Breast epithelium (tissue), 4 donors: ENCODE results near the gene CLPSL2. TPM values are rescaled to one million over a fixed set of nuclear protein-coding genes. Genes with fewer than 3 reads are reported as not detected.
"Not testable (repeated sequence)": the region's sequence is repeated elsewhere in the genome, so short reads cannot be mapped to it uniquely, and the experiment has no call there.

Experiments used
- DNase-seq, 2 donors: peaks; one replicate each; pipeline ENCODE4 v3.0.0-alpha.2; 2019; ENCODE audit warnings: low spot score in 2 of 2
- H3K27ac ChIP-seq, 2 donors: fragments of 200-600 bp; sonication (generic) in 1 of 2; one replicate each; pipeline ENCODE4 v1.5.1; 2016 to 2019; ENCODE audit warnings: mild to moderate bottlenecking in 1 of 2
- H3K27me3 ChIP-seq, 2 donors: fragments of 200-600 bp; sonication (generic) in 1 of 2; one replicate each; pipeline versions ENCODE4 v1.5.1 to v1.6.0; 2017 to 2019; ENCODE audit warnings: control low read depth in 1 of 2, mild to moderate bottlenecking in 1 of 2
- H3K36me3 ChIP-seq: fragments of 200-600 bp; one replicate; pipeline ENCODE4 v1.5.1; 2019
- H3K4me1 ChIP-seq, 2 donors: fragments of 200-600 bp; sonication (generic); one replicate each; pipeline ENCODE4 v1.5.1; 2016 to 2019; ENCODE audit warnings: control low read depth in 1 of 2
- H3K4me3 ChIP-seq, 3 donors: fragments of 200-600 bp; sonication (generic); 1 replicate in 2 of 3; 2 replicates in 1 of 3; pipeline ENCODE4 v1.5.1; 2016 to 2019; ENCODE audit warnings: mild to moderate bottlenecking in 3 of 3, moderate library complexity in 2 of 3
- H3K9me3 ChIP-seq, 2 donors: fragments of 200-600 bp; sonication (generic) in 1 of 2; one replicate each; pipeline ENCODE4 v1.5.1; 2016 to 2019; ENCODE audit warnings: control low read depth in 1 of 2
- CTCF ChIP-seq, 3 donors: fragments of 450-650 bp; IDR thresholded peaks; one replicate each; pipeline ENCODE4 v1.5.1; 2016 to 2017; ENCODE audit warnings: antibody characterized with exemption in 3 of 3, mild to moderate bottlenecking in 3 of 3, moderate library complexity in 3 of 3
- POLR2A ChIP-seq: fragments of 450-650 bp; IDR thresholded peaks from one replicate; pipeline ENCODE4 v1.6.1; 2016; ENCODE audit warnings: antibody characterized with exemption, mild to moderate bottlenecking, moderate library complexity
- POLR2AphosphoS5 ChIP-seq, 3 donors: sonication (generic); formaldehyde crosslinking; IDR thresholded peaks; one replicate each; pipeline ENCODE4 v1.6.1; 2017; ENCODE audit warnings: antibody characterized with exemption in 3 of 3
- intact Hi-C: fragments of 100-400 bp; cut with DNase I; formaldehyde crosslinking; loops from one replicate; pipeline ENCODE4 v1.15.1; 2023; ENCODE audit warnings: low total_unique reads
- total RNA-seq, 3 donors: library from RNA; depleted of rRNA; stranded (reverse); fragments of >200 nt; gene quantifications; one replicate each; pipeline ENCODE4 v1.1.0, GENCODE V29; 2016

Gene CLPSL2
- total RNA-seq, 3 donors from 2014 or later = 2.3 TPM; not detected in 2

GRCh38 chr6:35733633-35734032 lies 42.8 kb upstream of the CLPSL2 start:
- no peak for TF ChIP-seq POLR2AphosphoS5 (IDR thresholded peaks at IDR 0.05)
- no peak for TF ChIP-seq POLR2A
- TF ChIP-seq CTCF (IDR thresholded peaks at IDR 0.05) = no peak
- Histone ChIP-seq H3K36me3 (no peaks in the 10 kb centered on the region), H3K27ac (peak overlapping the region; percentile 98 to 99), H3K4me1 (peaks cover 29 to 44% of the 10 kb centered on the region in 2 donors), H3K4me3 (no peak overlapping the region), H3K9me3 (no peaks in the 10 kb centered on the region), H3K27me3 (no peaks in the 10 kb centered on the region)
- intact Hi-C loops = loop anchor here (1.0 kb wide), 1 partner anchor 46 kb away; no protein-coding TSS in a partner anchor
- DNase-seq = no peak

- intact Hi-C loops = loop anchor here (1.0 kb wide), 1 partner anchor 47 kb away; no protein-coding TSS in a partner anchor
- Histone ChIP-seq H3K4me1 (peaks cover 22 to 38% of the 10 kb centered on the region in 2 donors), H3K27ac (peak overlapping the region; percentile 98 to 99)
- H3K9me3 ChIP-seq, DNase-seq, H3K4me3 ChIP-seq, H3K36me3 ChIP-seq, H3K27me3 ChIP-seq: not testable (repeated sequence)
Observed at GRCh38 chr6:35734319-35734718, 42.1 kb upstream of the CLPSL2 start.

DNA sequence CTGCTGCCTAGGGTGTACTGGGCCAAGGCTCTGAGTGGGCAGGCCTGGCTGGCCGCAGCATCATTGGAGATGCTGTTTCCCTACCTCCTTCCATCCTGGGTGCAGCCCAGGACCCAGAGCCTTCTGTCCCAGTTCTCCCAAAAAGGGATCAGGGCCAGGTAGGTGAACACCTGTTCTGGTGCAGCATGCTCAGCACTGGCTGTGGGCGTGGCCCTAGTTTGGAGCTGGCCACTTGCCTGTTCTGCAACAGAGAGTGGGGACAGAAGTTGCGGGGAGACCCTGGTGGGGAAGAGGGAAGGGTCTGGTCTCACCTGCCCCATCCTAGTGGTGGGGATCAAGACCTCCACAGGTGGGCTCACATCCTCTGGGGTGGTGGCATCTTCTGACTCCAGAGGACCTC lies 40.9 kb upstream of the CLPSL2 start:
- no peak overlapping the region for H3K27ac ChIP-seq
- no peaks in the 10 kb centered on the region for H3K36me3 ChIP-seq
- H3K27me3 ChIP-seq = no peaks in the 10 kb centered on the region
- no peak overlapping the region for H3K4me3 ChIP-seq
- no peaks in the 10 kb centered on the region for H3K9me3 ChIP-seq
- H3K4me1 ChIP-seq = peaks cover 16 to 26% of the 10 kb centered on the region in 2 donors
- no peak for DNase-seq
- intact Hi-C loops = loop anchor here (5.0 kb wide), 2 partner anchors 148 to 208 kb away; no protein-coding TSS in a partner anchor
- TF ChIP-seq POLR2AphosphoS5 (IDR thresholded peaks at IDR 0.05) = no peak
- no peak for TF ChIP-seq POLR2A
- TF ChIP-seq CTCF (IDR thresholded peaks at IDR 0.05) = no peak

GRCh38 chr6:35736253-35736894 lies 40.0 kb upstream of the CLPSL2 start:
- Histone ChIP-seq H3K27me3 (no peaks in the 10 kb centered on the region), H3K27ac (no peak overlapping the region), H3K36me3 (no peaks in the 10 kb centered on the region), H3K9me3 (no peaks in the 10 kb centered on the region), H3K4me1 (peaks cover 16 to 20% of the 10 kb centered on the region in 2 donors), H3K4me3 (no peak overlapping the region)
- intact Hi-C loops = loop anchor here (5.0 kb wide), 2 partner anchors 149 to 209 kb away; no protein-coding TSS in a partner anchor
- DNase-seq = peak; percentile 62 to 66
- TF ChIP-seq POLR2A = no peak
- TF ChIP-seq POLR2AphosphoS5 (IDR thresholded peaks at IDR 0.05) = peak in 2 of 3 donors; percentile 19 to 22
- peak; percentile 79 to 92 (median 85) for TF ChIP-seq CTCF (IDR thresholded peaks at IDR 0.05)

GRCh38 chr6:35736982-35737412 lies 39.4 kb upstream of the CLPSL2 start, which contains the start of gene ARMC12:
Gene ARMC12, plus strand, starts transcription at chr6:35737032. Its CDS starts 77 bp downstream, at chr6:35737109.
- no peak within 1 kb of the TSS for H3K4me3 ChIP-seq
- H3K9me3 ChIP-seq = no peaks in the 10 kb centered on the region
- peaks cover 16 to 20% of the 10 kb centered on the region in 2 donors for H3K4me1 ChIP-seq
- DNase-seq = no peak
- H3K27ac ChIP-seq = no peak within 1 kb of the TSS
- no peaks in the 10 kb centered on the region for H3K36me3 ChIP-seq
- H3K27me3 ChIP-seq = no peaks in the 10 kb centered on the region
- intact Hi-C loops = loop anchor here (5.0 kb wide), 2 partner anchors 150 to 210 kb away; no protein-coding TSS in a partner anchor
- TF ChIP-seq POLR2A (no peak), POLR2AphosphoS5 (IDR thresholded peaks at IDR 0.05) (no peak), CTCF (IDR thresholded peaks at IDR 0.05) (no peak)
